ENCODE measurements around the gene SLC39A8. TPM values are rescaled to one million over a fixed set of nuclear protein-coding genes. Genes with fewer than 3 reads are reported as not detected.

The SLC39A8 gene
- total RNA-seq, 4 donors from 2014 or later, result 15.0 to 24.1 (median 20.2) TPM

DNA sequence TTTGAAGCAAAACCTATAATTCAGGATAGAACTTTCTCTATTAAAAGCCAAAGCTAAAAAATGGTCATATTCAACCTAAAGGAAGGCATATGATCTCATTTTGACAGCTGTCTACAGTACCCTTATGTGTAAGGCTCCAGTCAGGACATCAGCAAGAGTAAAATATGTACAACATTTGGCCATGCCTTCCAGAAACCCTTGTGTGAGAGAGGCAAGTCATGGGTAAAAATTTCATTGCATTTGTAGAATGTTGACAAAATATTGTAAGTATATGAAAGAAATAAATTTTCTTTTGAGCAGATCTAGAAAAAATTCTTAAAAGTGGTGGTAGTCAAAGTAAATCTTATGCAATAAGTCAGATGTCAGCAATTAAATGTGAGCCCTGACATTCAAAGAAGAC is 132.3 kb downstream of the SLC39A8 start:
- Histone ChIP-seq H3K9me3 (no peaks in the 10 kb centered on the region), H3K36me3 (no peaks in the 10 kb centered on the region), H3K4me1 (no peaks in the 10 kb centered on the region), H3K27ac (no peak overlapping the region), H3K27me3 (no peaks in the 10 kb centered on the region), H3K4me3 (no peak overlapping the region)
- TF ChIP-seq POLR2A (IDR thresholded peaks at IDR 0.05), result no peak
- TF ChIP-seq, protein P1, sequence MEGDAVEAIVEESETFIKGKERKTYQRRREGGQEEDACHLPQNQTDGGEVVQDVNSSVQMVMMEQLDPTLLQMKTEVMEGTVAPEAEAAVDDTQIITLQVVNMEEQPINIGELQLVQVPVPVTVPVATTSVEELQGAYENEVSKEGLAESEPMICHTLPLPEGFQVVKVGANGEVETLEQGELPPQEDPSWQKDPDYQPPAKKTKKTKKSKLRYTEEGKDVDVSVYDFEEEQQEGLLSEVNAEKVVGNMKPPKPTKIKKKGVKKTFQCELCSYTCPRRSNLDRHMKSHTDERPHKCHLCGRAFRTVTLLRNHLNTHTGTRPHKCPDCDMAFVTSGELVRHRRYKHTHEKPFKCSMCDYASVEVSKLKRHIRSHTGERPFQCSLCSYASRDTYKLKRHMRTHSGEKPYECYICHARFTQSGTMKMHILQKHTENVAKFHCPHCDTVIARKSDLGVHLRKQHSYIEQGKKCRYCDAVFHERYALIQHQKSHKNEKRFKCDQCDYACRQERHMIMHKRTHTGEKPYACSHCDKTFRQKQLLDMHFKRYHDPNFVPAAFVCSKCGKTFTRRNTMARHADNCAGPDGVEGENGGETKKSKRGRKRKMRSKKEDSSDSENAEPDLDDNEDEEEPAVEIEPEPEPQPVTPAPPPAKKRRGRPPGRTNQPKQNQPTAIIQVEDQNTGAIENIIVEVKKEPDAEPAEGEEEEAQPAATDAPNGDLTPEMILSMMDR (IDR thresholded peaks at IDR 0.05), result no peak
- TF ChIP-seq EP300 (IDR thresholded peaks at IDR 0.05), result no peak
- TF ChIP-seq POLR2AphosphoS5 (IDR thresholded peaks at IDR 0.05), result no peak
- no peak for DNase-seq (ENCODE audit: low spot score in 2 of 2)

Other genes with a start within 250 kb of the SLC39A8 start
- 10 to 100 TPM; 32.9 to 56.0 (median 40.9) TPM for gene NFKB1, start 155.9 kb upstream of the SLC39A8 start, total RNA-seq

Measured in suprapubic skin (tissue), 4 donors.